DOHH2 (cell line): Measurements from ENCODE around the gene GNB1L.

Source experiments
- H3F3A ChIP-seq: fragments of 200-600 bp; sonication (generic), shearing (Covaris generic); 2 replicates; pipeline ENCODE4 v1.6.0; 2016; ENCODE audit warnings: antibody characterized with exemption, mild to moderate bottlenecking; ENCODE audit not compliant: control insufficient read depth, insufficient read depth
- H3K27ac ChIP-seq: fragments of 200-600 bp; sonication (generic); 2 replicates; pipeline ENCODE4 v1.5.1; 2014; ENCODE audit warnings: low read depth, mild to moderate bottlenecking, low read length, moderate library complexity
- H3K27me3 ChIP-seq: fragments of 200-600 bp; sonication (generic); 2 replicates; pipeline ENCODE4 v1.6.1; 2014; ENCODE audit warnings: mild to moderate bottlenecking, low read length, mixed read lengths; ENCODE audit not compliant: control insufficient read depth
- H3K36me3 ChIP-seq: fragments of 200-600 bp; sonication (generic); 2 replicates; pipeline ENCODE4 v1.6.1; 2014; ENCODE audit warnings: mild to moderate bottlenecking, low read length, moderate library complexity, mixed read lengths; ENCODE audit not compliant: control insufficient read depth
- H3K4me1 ChIP-seq: fragments of 200-600 bp; sonication (generic); 2 replicates; pipeline ENCODE4 v1.6.1; 2014; ENCODE audit warnings: mild to moderate bottlenecking, low read length, mixed read lengths; ENCODE audit not compliant: control insufficient read depth
- H3K4me2 ChIP-seq: fragments of 200-600 bp; sonication (generic); 2 replicates; pipeline ENCODE4 v1.6.0; 2014; ENCODE audit warnings: mild to moderate bottlenecking, low read length, moderate library complexity
- H3K4me3 ChIP-seq: fragments of 200-600 bp; sonication (generic); 2 replicates; pipeline ENCODE4 v1.5.1; 2014; ENCODE audit warnings: mild to moderate bottlenecking, low read length, mixed read lengths
- H3K79me2 ChIP-seq: fragments of 200-600 bp; sonication (generic); 2 replicates; pipeline ENCODE4 v1.6.1; 2014; ENCODE audit warnings: mild to moderate bottlenecking, low read length, mixed read lengths; ENCODE audit not compliant: control insufficient read depth
- H3K9me2 ChIP-seq: fragments of 200-600 bp; sonication (generic); replicated peaks from 2 replicates; pipeline ENCODE4 v1.6.1; 2014; ENCODE audit warnings: mild to moderate bottlenecking, low read length, mixed read lengths; ENCODE audit not compliant: control insufficient read depth
- H3K9me3 ChIP-seq: fragments of 200-600 bp; sonication (generic); 2 replicates; pipeline ENCODE4 v1.6.1; 2014; ENCODE audit warnings: antibody characterized with exemption, low read length, mixed read lengths; ENCODE audit not compliant: control insufficient read depth, insufficient read depth
- H4K20me1 ChIP-seq: fragments of 200-600 bp; sonication (generic); 2 replicates; pipeline ENCODE4 v1.6.0; 2014; ENCODE audit warnings: low read depth, mild to moderate bottlenecking, antibody characterized with exemption, low read length, moderate library complexity; ENCODE audit not compliant: control insufficient read depth, insufficient read depth
- EZH2phosphoT487 ChIP-seq: fragments of 200-600 bp; sonication (generic); IDR thresholded peaks from 2 replicates; pipeline ENCODE4 v1.6.1; 2017; ENCODE audit warnings: borderline replicate concordance, mild to moderate bottlenecking, antibody characterized with exemption, low read length, moderate library complexity, mixed read lengths
- TF ChIP-seq, protein P1 (sequence below): fragments of 200-600 bp; sonication (generic); IDR thresholded peaks from one replicate; pipeline ENCODE4 v1.5.1; 2014; ENCODE audit warnings: antibody characterized with exemption, mild to moderate bottlenecking, low read depth, low read length; ENCODE audit not compliant: poor library complexity, severe bottlenecking

The GNB1L gene

DNA sequence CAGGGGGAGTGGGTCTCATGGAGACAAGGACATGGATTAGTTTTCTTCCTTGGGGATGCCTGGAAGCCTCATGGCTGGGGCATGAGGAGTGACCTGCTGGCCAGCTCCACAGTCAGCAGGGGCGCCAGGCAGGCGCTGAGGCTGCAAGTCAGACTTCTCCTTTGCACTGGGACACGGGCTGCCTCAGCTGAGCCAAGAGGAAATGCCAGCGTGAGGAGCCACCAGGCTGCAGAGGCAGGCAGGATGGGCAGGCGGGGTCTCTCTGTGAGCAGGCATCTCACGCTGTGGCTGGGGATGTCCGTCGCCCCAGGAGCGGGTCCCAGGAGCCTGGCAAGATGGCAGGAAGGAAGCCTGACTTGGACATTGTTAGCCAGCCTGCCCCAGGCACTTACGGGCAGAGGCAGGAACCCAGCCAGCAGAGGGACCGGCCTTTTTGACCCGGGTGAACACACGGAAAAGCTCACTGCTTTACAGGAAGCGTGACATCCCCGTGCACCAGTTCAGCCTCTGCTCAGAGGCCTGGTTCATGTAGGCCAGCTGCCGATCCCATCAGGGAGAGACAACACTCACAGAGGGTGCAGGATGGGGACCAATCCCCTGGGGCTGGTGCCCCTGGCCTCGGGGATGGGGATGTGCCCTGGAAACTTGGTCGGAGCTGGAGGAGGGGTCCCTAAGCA lies 10.2 kb downstream of the GNB1L start:
- Histone ChIP-seq H4K20me1 (peaks cover 4% of the 10 kb centered on the region), H3K36me3 (peaks cover 23% of the 10 kb centered on the region), H3K9me2 (no peaks in the 10 kb centered on the region), H3K4me1 (peaks cover 30% of the 10 kb centered on the region), H3K27me3 (no peaks in the 10 kb centered on the region), H3F3A (0 out of 2 replicates have a peak, but pooled peaks cover 2% of the 10 kb centered on the region), H3K4me3 (no peak overlapping the region), H3K4me2 (no peak overlapping the region), H3K79me2 (peaks cover 26% of the 10 kb centered on the region), H3K9me3 (no peaks in the 10 kb centered on the region; the same call in 1 of the 2 replicates), H3K27ac (no peak overlapping the region)
- no peak for TF ChIP-seq EZH2phosphoT487
- TF ChIP-seq, protein P1, sequence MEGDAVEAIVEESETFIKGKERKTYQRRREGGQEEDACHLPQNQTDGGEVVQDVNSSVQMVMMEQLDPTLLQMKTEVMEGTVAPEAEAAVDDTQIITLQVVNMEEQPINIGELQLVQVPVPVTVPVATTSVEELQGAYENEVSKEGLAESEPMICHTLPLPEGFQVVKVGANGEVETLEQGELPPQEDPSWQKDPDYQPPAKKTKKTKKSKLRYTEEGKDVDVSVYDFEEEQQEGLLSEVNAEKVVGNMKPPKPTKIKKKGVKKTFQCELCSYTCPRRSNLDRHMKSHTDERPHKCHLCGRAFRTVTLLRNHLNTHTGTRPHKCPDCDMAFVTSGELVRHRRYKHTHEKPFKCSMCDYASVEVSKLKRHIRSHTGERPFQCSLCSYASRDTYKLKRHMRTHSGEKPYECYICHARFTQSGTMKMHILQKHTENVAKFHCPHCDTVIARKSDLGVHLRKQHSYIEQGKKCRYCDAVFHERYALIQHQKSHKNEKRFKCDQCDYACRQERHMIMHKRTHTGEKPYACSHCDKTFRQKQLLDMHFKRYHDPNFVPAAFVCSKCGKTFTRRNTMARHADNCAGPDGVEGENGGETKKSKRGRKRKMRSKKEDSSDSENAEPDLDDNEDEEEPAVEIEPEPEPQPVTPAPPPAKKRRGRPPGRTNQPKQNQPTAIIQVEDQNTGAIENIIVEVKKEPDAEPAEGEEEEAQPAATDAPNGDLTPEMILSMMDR = no peak

DNA sequence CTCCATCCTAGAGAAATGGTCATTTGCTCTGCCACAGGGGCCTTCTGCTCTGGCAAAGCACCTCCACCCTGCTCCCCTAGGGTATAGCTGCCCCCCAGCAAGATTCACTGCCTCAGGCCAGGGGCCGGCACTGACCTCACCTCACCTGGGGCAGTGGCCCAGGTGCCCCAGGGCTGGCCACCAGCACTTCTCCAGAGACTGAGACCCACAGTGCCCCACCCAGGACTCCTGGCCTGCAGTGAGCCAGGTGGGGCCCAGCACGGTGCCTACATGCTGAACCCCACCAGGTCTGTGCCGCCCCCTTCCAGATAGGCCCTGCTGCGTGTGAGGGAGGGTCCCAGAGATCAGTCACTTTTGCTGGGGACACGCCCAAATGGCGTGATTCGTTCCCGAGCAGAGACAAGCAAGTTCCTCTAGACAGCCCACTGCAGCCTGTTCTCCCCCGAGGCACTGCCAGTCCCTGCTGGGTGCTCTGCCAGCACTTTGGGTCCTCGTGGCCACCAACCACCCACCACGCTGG lies 10.8 kb downstream of the GNB1L start:
- TF ChIP-seq EZH2phosphoT487 = no peak
- TF ChIP-seq, protein P1 = no peak
- H3K4me3 ChIP-seq = no peak overlapping the region
- H3F3A ChIP-seq = 0 out of 2 replicates have a peak, but pooled peaks cover 2% of the 10 kb centered on the region
- peaks cover 4% of the 10 kb centered on the region for H4K20me1 ChIP-seq
- H3K9me2 ChIP-seq = no peaks in the 10 kb centered on the region
- no peaks in the 10 kb centered on the region; the same call in 1 of the 2 replicates for H3K9me3 ChIP-seq
- H3K4me2 ChIP-seq = no peak overlapping the region
- peaks cover 30% of the 10 kb centered on the region for H3K4me1 ChIP-seq
- peaks cover 24% of the 10 kb centered on the region for H3K79me2 ChIP-seq
- no peaks in the 10 kb centered on the region for H3K27me3 ChIP-seq
- peaks cover 20% of the 10 kb centered on the region for H3K36me3 ChIP-seq
- H3K27ac ChIP-seq = no peak overlapping the region

DNA sequence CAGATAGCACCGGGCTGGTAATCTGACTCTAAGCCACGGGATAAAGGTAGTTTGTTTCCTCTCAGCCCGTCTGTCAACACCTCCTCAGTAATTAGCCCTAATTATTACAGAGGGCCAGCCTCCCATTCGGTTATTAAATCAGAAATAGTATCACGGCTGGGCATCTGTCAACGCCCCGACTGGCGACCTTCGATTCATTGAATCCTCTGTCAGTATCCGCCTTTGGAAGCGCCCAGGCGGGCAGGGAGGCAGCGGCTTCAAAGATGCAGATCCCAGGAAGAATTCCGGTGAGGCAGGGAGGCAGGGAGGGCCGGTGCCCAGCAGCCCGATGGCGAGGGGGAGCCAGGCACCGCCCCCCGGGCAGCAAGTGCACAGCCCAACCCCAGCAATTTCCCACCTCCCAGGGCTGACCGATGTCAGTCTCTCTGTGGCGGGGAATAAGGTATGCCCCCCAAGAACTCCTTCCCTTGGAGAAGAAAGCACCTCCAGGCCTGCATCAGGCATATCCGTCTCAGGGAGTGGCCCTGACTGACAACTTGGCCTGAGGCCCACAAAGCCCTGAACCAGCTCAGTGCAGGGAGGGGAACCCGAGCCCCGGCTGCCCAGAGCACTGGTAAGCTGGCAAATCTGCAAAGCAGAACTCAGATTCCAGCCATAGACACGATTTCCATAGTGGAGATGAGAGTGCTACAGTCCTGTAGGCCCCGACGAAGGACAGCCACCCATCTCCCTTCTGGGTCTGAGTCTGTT lies 11.4 kb downstream of the GNB1L start:
- Histone ChIP-seq H3K4me3 (no peak overlapping the region), H3K4me1 (peaks cover 30% of the 10 kb centered on the region), H4K20me1 (peaks cover 4% of the 10 kb centered on the region), H3F3A (0 out of 2 replicates have a peak, but pooled peaks cover 2% of the 10 kb centered on the region), H3K9me2 (no peaks in the 10 kb centered on the region), H3K36me3 (peaks cover 13% of the 10 kb centered on the region), H3K27ac (no peak overlapping the region), H3K9me3 (no peaks in the 10 kb centered on the region; the same call in 1 of the 2 replicates), H3K79me2 (peaks cover 17% of the 10 kb centered on the region), H3K4me2 (no peak overlapping the region), H3K27me3 (no peaks in the 10 kb centered on the region)
- TF ChIP-seq, protein P1 = no peak
- TF ChIP-seq EZH2phosphoT487 = no peak
